OCI-LY3 (cell line): Measurements from ENCODE around the gene EIF2B2.

Experiments used
- H2AFZ ChIP-seq: fragments of 200-600, 300-600 bp; shearing (Covaris generic); 2 replicates; pipeline ENCODE4 v1.6.0; 2014; ENCODE audit warnings: antibody characterized with exemption, low read depth, low read length
- H3K27ac ChIP-seq: fragments of 200-600, 300-600 bp; sonication (generic); 2 replicates; pipeline ENCODE4 v1.5.1; 2014; ENCODE audit warnings: mild to moderate bottlenecking, low read length, moderate library complexity, mixed read lengths
- H3K27me3 ChIP-seq: fragments of 200-600, 300-600 bp; sonication (generic); 2 replicates; pipeline ENCODE4 v1.6.1; 2014; ENCODE audit warnings: low read depth, low read length, mixed read lengths
- H3K36me3 ChIP-seq: fragments of 200-600, 300-600 bp; sonication (generic); replicated peaks from 2 replicates; pipeline ENCODE3; 2014; ENCODE audit warnings: low read depth, low read length, mixed read lengths
- H3K4me1 ChIP-seq: fragments of 300-600, 200-600 bp; sonication (generic); 2 replicates; pipeline ENCODE4 v1.6.1; 2014; ENCODE audit warnings: low read length, mixed read lengths
- H3K4me2 ChIP-seq: fragments of 200-600, 300-600 bp; sonication (generic); 2 replicates; pipeline ENCODE4 v1.6.1; 2014; ENCODE audit warnings: low read length, mixed read lengths
- H3K4me3 ChIP-seq: fragments of 300-600, 200-600 bp; sonication (generic); 2 replicates; pipeline ENCODE4 v1.5.1; 2014; ENCODE audit warnings: antibody characterized with exemption, mild to moderate bottlenecking, low read length, moderate library complexity
- H3K79me2 ChIP-seq: fragments of 300-600, 200-600 bp; shearing (Covaris generic); 2 replicates; pipeline ENCODE4 v1.6.1; 2014; ENCODE audit warnings: mild to moderate bottlenecking, low read length, mixed read lengths
- H3K9ac ChIP-seq: fragments of 300-600, 200-600 bp; shearing (Covaris generic); 2 replicates; pipeline ENCODE4 v1.6.0; 2014; ENCODE audit warnings: mild to moderate bottlenecking, low read length, moderate library complexity
- H3K9me3 ChIP-seq: fragments of 200-600, 300-600 bp; shearing (Covaris generic); 2 replicates; pipeline ENCODE4 v1.6.1; 2014; ENCODE audit warnings: low read length, mixed read lengths; ENCODE audit not compliant: insufficient read depth
- H4K20me1 ChIP-seq: fragments of 200-600, 300-600 bp; sonication (generic); 2 replicates; pipeline ENCODE4 v1.6.1; 2016; ENCODE audit warnings: low read length, mixed read lengths; ENCODE audit not compliant: insufficient read depth
- CTCF ChIP-seq: fragments of 200-600, 300-600 bp; sonication (generic); IDR thresholded peaks from 2 replicates; pipeline ENCODE4 v1.5.1; 2014; ENCODE audit warnings: antibody characterized with exemption, low read length, low read depth
- EZH2phosphoT487 ChIP-seq: fragments of 200-600 bp; shearing (Covaris generic); IDR thresholded peaks from 2 replicates; pipeline ENCODE4 v1.6.1; 2018; ENCODE audit warnings: antibody characterized with exemption, mixed run types, low read depth

Gene EIF2B2

GRCh38 chr14:75018694-75019093, 16.0 kb downstream of the EIF2B2 start:
- H3K9ac ChIP-seq: no peak overlapping the region
- no peak overlapping the region for H3K27ac ChIP-seq
- H3K4me2 ChIP-seq: no peak overlapping the region
- H3K36me3 ChIP-seq: peaks cover 57% of the 10 kb centered on the region
- no peak overlapping the region for H3K4me3 ChIP-seq
- H3K4me1 ChIP-seq: no peaks in the 10 kb centered on the region
- H3K79me2 ChIP-seq: no peaks in the 10 kb centered on the region
- no peaks in the 10 kb centered on the region for H3K9me3 ChIP-seq
- H3K27me3 ChIP-seq: no peaks in the 10 kb centered on the region
- no peaks in the 10 kb centered on the region for H4K20me1 ChIP-seq
- no peak overlapping the region for H2AFZ ChIP-seq
- TF ChIP-seq CTCF: no peak
- TF ChIP-seq EZH2phosphoT487: no peak

DNA sequence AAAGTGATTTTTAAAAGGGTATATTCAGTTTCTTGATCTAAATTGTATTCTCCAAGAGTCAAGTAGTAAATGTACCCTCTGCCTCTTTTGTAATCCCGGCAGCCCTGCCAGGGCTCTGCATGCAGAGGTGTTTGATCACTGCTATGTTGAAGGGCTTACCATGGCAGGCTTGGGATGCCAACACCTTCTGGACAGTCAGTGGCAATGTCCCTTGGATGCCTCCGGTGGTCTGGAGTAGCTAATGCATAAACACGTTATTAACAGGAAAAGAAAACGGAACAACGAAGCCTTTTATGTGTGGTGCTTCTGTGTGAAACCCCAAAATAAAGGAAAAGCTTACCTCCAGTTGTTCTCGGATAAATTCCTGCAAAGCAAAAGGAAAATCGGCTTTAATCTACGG, 19.9 kb downstream of the EIF2B2 start:
- Histone ChIP-seq H3K4me2 (no peak overlapping the region), H3K36me3 (peaks cover 39% of the 10 kb centered on the region), H2AFZ (no peak overlapping the region), H3K27me3 (no peaks in the 10 kb centered on the region), H3K4me3 (no peak overlapping the region), H3K79me2 (no peaks in the 10 kb centered on the region), H3K27ac (no peak overlapping the region), H4K20me1 (no peaks in the 10 kb centered on the region), H3K9ac (no peak overlapping the region), H3K9me3 (no peaks in the 10 kb centered on the region), H3K4me1 (no peaks in the 10 kb centered on the region)
- TF ChIP-seq CTCF (peak; percentile 30), EZH2phosphoT487 (no peak)

DNA sequence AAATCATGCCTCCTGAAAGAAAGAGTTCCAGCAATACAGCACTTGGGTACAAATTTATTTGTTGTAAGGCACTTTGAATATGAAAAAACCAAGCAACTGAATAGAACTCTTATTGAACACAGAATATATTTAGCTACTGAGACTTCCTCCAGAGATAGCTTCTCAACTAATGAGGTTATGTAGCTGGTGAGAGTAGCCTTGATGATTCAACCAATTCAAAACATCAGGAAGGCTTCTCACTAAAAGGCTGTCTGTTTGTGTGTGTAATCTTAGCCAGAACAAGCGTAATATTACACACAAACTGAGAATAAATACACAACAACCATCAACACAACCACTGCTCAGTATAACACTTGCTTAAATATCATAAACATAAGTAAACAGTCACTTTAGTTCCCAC, 20.4 kb downstream of the EIF2B2 start:
- H3K4me3 ChIP-seq: no peak overlapping the region
- no peaks in the 10 kb centered on the region for H3K9me3 ChIP-seq
- TF ChIP-seq CTCF: no peak
- TF ChIP-seq EZH2phosphoT487: no peak
- H3K36me3 ChIP-seq: peaks cover 37% of the 10 kb centered on the region
- H3K4me2 ChIP-seq: no peak overlapping the region
- H4K20me1 ChIP-seq: no peaks in the 10 kb centered on the region
- H3K27me3 ChIP-seq: no peaks in the 10 kb centered on the region
- H2AFZ ChIP-seq: no peak overlapping the region
- H3K79me2 ChIP-seq: no peaks in the 10 kb centered on the region
- no peak overlapping the region for H3K9ac ChIP-seq
- no peaks in the 10 kb centered on the region for H3K4me1 ChIP-seq
- H3K27ac ChIP-seq: no peak overlapping the region

DNA sequence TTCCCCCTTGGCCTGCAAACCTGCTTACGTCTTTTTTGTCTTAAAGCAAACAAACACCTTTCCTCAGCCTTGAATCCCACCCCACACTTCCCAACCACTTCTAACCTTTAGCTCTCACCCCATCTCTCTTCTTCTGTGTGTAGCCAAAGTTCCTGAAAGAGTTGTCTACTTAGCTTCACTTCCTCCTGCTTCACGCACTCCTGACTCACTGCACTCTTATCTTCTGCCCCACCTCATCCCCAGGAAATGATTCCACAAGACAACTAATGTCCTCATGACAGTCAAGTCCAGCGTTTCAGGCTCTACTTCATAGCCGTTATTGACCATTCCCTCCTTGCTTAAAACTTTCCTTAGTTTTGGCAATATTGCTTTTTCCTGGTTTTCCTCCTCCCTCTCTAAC, 22.4 kb downstream of the EIF2B2 start:
- Histone ChIP-seq H3K79me2 (no peaks in the 10 kb centered on the region), H3K9ac (no peak overlapping the region), H2AFZ (no peak overlapping the region), H4K20me1 (no peaks in the 10 kb centered on the region), H3K27ac (no peak overlapping the region), H3K9me3 (no peaks in the 10 kb centered on the region), H3K4me3 (no peak overlapping the region), H3K27me3 (no peaks in the 10 kb centered on the region), H3K4me1 (no peaks in the 10 kb centered on the region), H3K36me3 (peaks cover 28% of the 10 kb centered on the region), H3K4me2 (no peak overlapping the region)
- TF ChIP-seq CTCF: no peak
- no peak for TF ChIP-seq EZH2phosphoT487
